Measurements from ENCODE around the gene NTN1.
"Not testable (repeated sequence)": the region's sequence is repeated elsewhere in the genome, so short reads cannot be mapped to it uniquely, and the experiment has no call there.

NTN1 gene

GRCh38 chr17:9141425-9141753 lies 120.1 kb downstream of the NTN1 start:
- DNase-seq (ENCODE audit: insufficient read length, low spot score) (no peak), FAIRE-seq (no peak)
- no peak for TF ChIP-seq POLR2A (IDR thresholded peaks at IDR 0.05; ENCODE audit: low read depth, low read length)
- TF ChIP-seq TAF1 (IDR thresholded peaks at IDR 0.05; ENCODE audit: low read depth, low read length): no peak
- no peak for TF ChIP-seq POLR2AphosphoS5 (IDR thresholded peaks at IDR 0.05; ENCODE audit: low read depth, low read length)
- TF ChIP-seq SPI1 (IDR thresholded peaks at IDR 0.05; ENCODE audit: low read depth, low read length): no peak
- no peak for TF ChIP-seq POU2F2 (IDR thresholded peaks at IDR 0.05; ENCODE audit: low read depth, low read length)
- TF ChIP-seq PAX5 (IDR thresholded peaks at IDR 0.05; ENCODE audit: insufficient read depth, low read length, severe bottlenecking): no peak

- FAIRE-seq: no peak
- no peak for TF ChIP-seq POLR2A (IDR thresholded peaks at IDR 0.05; ENCODE audit: low read depth, low read length)
- no peak for TF ChIP-seq TAF1 (IDR thresholded peaks at IDR 0.05; ENCODE audit: low read depth, low read length)
- no peak for TF ChIP-seq POU2F2 (IDR thresholded peaks at IDR 0.05; ENCODE audit: low read depth, low read length)
- TF ChIP-seq PAX5 (IDR thresholded peaks at IDR 0.05; ENCODE audit: insufficient read depth, low read length, severe bottlenecking): no peak
- TF ChIP-seq POLR2AphosphoS5 (IDR thresholded peaks at IDR 0.05; ENCODE audit: low read depth, low read length): no peak
- TF ChIP-seq SPI1 (IDR thresholded peaks at IDR 0.05; ENCODE audit: low read depth, low read length): no peak
- DNase-seq (ENCODE audit: insufficient read length, low spot score): no peak
Measured at GRCh38 chr17:9142772-9143494, 121.6 kb downstream of the NTN1 start.

- TF ChIP-seq PAX5 (IDR thresholded peaks at IDR 0.05; ENCODE audit: insufficient read depth, low read length, severe bottlenecking) (no peak), POLR2A (IDR thresholded peaks at IDR 0.05; ENCODE audit: low read depth, low read length) (no peak), POLR2AphosphoS5 (IDR thresholded peaks at IDR 0.05; ENCODE audit: low read depth, low read length) (no peak), POU2F2 (IDR thresholded peaks at IDR 0.05; ENCODE audit: low read depth, low read length) (no peak), SPI1 (IDR thresholded peaks at IDR 0.05; ENCODE audit: low read depth, low read length) (no peak), TAF1 (IDR thresholded peaks at IDR 0.05; ENCODE audit: low read depth, low read length) (no peak)
- DNase-seq (ENCODE audit: insufficient read length, low spot score): no peak
- FAIRE-seq: no peak
Measured at GRCh38 chr17:9144502-9145249, 123.4 kb downstream of the NTN1 start.

GRCh38 chr17:9146064-9146463 lies 124.8 kb downstream of the NTN1 start:
- TF ChIP-seq PAX5 (IDR thresholded peaks at IDR 0.05; ENCODE audit: insufficient read depth, low read length, severe bottlenecking) (no peak), POLR2A (IDR thresholded peaks at IDR 0.05; ENCODE audit: low read depth, low read length) (no peak), POU2F2 (IDR thresholded peaks at IDR 0.05; ENCODE audit: low read depth, low read length) (no peak), TAF1 (IDR thresholded peaks at IDR 0.05; ENCODE audit: low read depth, low read length) (no peak), POLR2AphosphoS5 (IDR thresholded peaks at IDR 0.05; ENCODE audit: low read depth, low read length) (no peak), SPI1 (IDR thresholded peaks at IDR 0.05; ENCODE audit: low read depth, low read length) (no peak)
- DNase-seq (ENCODE audit: insufficient read length, low spot score) (no peak), FAIRE-seq (no peak)

GRCh38 chr17:9148905-9149525 lies 127.7 kb downstream of the NTN1 start:
- no peak for TF ChIP-seq PAX5 (IDR thresholded peaks at IDR 0.05; ENCODE audit: insufficient read depth, low read length, severe bottlenecking)
- FAIRE-seq: no peak
- DNase-seq (ENCODE audit: insufficient read length, low spot score): no peak

GRCh38 chr17:9150446-9151090 lies 129.3 kb downstream of the NTN1 start:
- DNase-seq (ENCODE audit: insufficient read length, low spot score): no peak
- FAIRE-seq: no peak
- no peak for TF ChIP-seq TAF1 (IDR thresholded peaks at IDR 0.05; ENCODE audit: low read depth, low read length)
- TF ChIP-seq PAX5 (IDR thresholded peaks at IDR 0.05; ENCODE audit: insufficient read depth, low read length, severe bottlenecking): no peak
- no peak for TF ChIP-seq POU2F2 (IDR thresholded peaks at IDR 0.05; ENCODE audit: low read depth, low read length)
- TF ChIP-seq POLR2A (IDR thresholded peaks at IDR 0.05; ENCODE audit: low read depth, low read length): no peak
- no peak for TF ChIP-seq POLR2AphosphoS5 (IDR thresholded peaks at IDR 0.05; ENCODE audit: low read depth, low read length)
- TF ChIP-seq SPI1 (IDR thresholded peaks at IDR 0.05; ENCODE audit: low read depth, low read length): no peak

GRCh38 chr17:9151091-9151490 lies 129.8 kb downstream of the NTN1 start:
- FAIRE-seq (no peak), DNase-seq (ENCODE audit: insufficient read length, low spot score) (no peak)
- TF ChIP-seq SPI1 (IDR thresholded peaks at IDR 0.05; ENCODE audit: low read depth, low read length) (no peak), POU2F2 (IDR thresholded peaks at IDR 0.05; ENCODE audit: low read depth, low read length) (no peak), POLR2AphosphoS5 (IDR thresholded peaks at IDR 0.05; ENCODE audit: low read depth, low read length) (no peak)

GRCh38 chr17:9151740-9152139 lies 130.4 kb downstream of the NTN1 start:
- not testable (repeated sequence) for DNase-seq (ENCODE audit: insufficient read length, low spot score); FAIRE-seq

GRCh38 chr17:9158544-9159452 lies 137.5 kb downstream of the NTN1 start:
- TF ChIP-seq POU2F2 (IDR thresholded peaks at IDR 0.05; ENCODE audit: low read depth, low read length) (no peak), PAX5 (IDR thresholded peaks at IDR 0.05; ENCODE audit: insufficient read depth, low read length, severe bottlenecking) (no peak), POLR2A (IDR thresholded peaks at IDR 0.05; ENCODE audit: low read depth, low read length) (no peak), SPI1 (IDR thresholded peaks at IDR 0.05; ENCODE audit: low read depth, low read length) (no peak), TAF1 (IDR thresholded peaks at IDR 0.05; ENCODE audit: low read depth, low read length) (no peak), POLR2AphosphoS5 (IDR thresholded peaks at IDR 0.05; ENCODE audit: low read depth, low read length) (no peak)
- no peak for DNase-seq (ENCODE audit: insufficient read length, low spot score)
- no peak for FAIRE-seq
